B cell (primary cell): Measurements from ENCODE around the gene RBM23. TPM values are rescaled to one million over a fixed set of nuclear protein-coding genes. Genes with fewer than 3 reads are reported as not detected.
A peak's percentile ranks its signal among the peaks of the same experiment; 100 is the strongest.

Experiments used
- ATAC-seq: fragments of 200-7000 bp; cut with Tn5 transposase; one replicate; pipeline ENCODE4 v1.10.0; 2021; ENCODE audit warnings: low read depth, mild to moderate bottlenecking, moderate number of reproducible peaks, moderate library complexity
- CTCF ChIA-PET: fragments of 350-600 bp; sonication (Branson Sonifier 250); formaldehyde crosslinking; loops from one replicate; lab custom pipeline; 2021; ENCODE audit warnings: antibody characterized with exemption, inconsistent platforms; lab: Charles Lee
- POLR2A ChIA-PET: fragments of 350-600 bp; sonication (Branson Sonifier 250); formaldehyde crosslinking; loops from one replicate; lab custom pipeline; 2021; ENCODE audit warnings: antibody characterized with exemption; lab: Charles Lee
- DNase-seq: peaks from one replicate; pipeline ENCODE4 v3.0.0; 2013
- H2AFZ ChIP-seq: 2 replicates; pipeline ENCODE4 v1.6.1; 2012; ENCODE audit warnings: mild to moderate bottlenecking, low read depth, low read length; ENCODE audit not compliant: insufficient read depth, poor library complexity, severe bottlenecking
- H3K27ac ChIP-seq, 2 donors: 1 replicate in 1 of 2; 2 replicates in 1 of 2; pipeline ENCODE4 v1.5.1; 2012 to 2013; ENCODE audit warnings: low read length in 2 of 2, mild to moderate bottlenecking in 2 of 2, moderate library complexity in 1 of 2
- H3K27me3 ChIP-seq, 4 experiments: fragments of 200-600 bp in 1 of 4; sonication (generic) in 1 of 4; replicated peaks in 1 of 4; 1 replicate in 2 of 4; 2 replicates in 2 of 4; pipeline versions ENCODE4 v1.6.1 to v1.7.0; 2013 to 2016; ENCODE audit warnings: low read length in 3 of 4, mild to moderate bottlenecking in 2 of 4, mixed read lengths in 1 of 4, moderate library complexity in 1 of 4; ENCODE audit not compliant: insufficient read depth in 4 of 4, control insufficient read depth in 3 of 4; ENCODE audit errors: control extremely low read depth in 1 of 4
- H3K36me3 ChIP-seq, 2 experiments: replicated peaks in 1 of 2; 1 replicate in 1 of 2; 2 replicates in 1 of 2; pipeline versions ENCODE4 v1.6.1 to v1.7.1; 2013; ENCODE audit warnings: low read length in 1 of 2; ENCODE audit not compliant: insufficient read depth in 2 of 2, control insufficient read depth in 1 of 2; ENCODE audit errors: control extremely low read depth in 1 of 2, extremely low read depth in 1 of 2
- H3K4me1 ChIP-seq, 2 donors: fragments of 200-600 bp in 1 of 2; sonication (generic) in 1 of 2; 1 replicate in 1 of 2; 2 replicates in 1 of 2; pipeline versions ENCODE4 v1.5.1 to v1.6.1; 2013 to 2017; ENCODE audit warnings: low read length in 2 of 2; ENCODE audit not compliant: control insufficient read depth in 2 of 2, insufficient read depth in 2 of 2
- H3K4me2 ChIP-seq: replicated peaks from 2 replicates; pipeline ENCODE3; 2012; ENCODE audit warnings: mild to moderate bottlenecking, low read depth, low read length; ENCODE audit not compliant: poor library complexity, severe bottlenecking
- H3K4me3 ChIP-seq, 5 experiments: fragments of 200-600 bp in 1 of 5; sonication (generic) in 1 of 5; 1 replicate in 3 of 5; 2 replicates in 2 of 5; pipeline versions ENCODE4 v1.5.1 to v1.7.0; 2011 to 2016; ENCODE audit warnings: low read length in 4 of 5, mild to moderate bottlenecking in 4 of 5, low read depth in 2 of 5, control low read depth in 1 of 5, moderate library complexity in 1 of 5; ENCODE audit not compliant: insufficient read depth in 1 of 5; ENCODE audit errors: control extremely low read depth in 1 of 5, extremely low read depth in 1 of 5
- H3K79me2 ChIP-seq: fragments of 200-600 bp; sonication (generic); one replicate; pipeline ENCODE4 v1.6.0; 2016; ENCODE audit warnings: low read length; ENCODE audit not compliant: control insufficient read depth, insufficient read depth
- H3K9ac ChIP-seq: fragments of 200-600 bp; sonication (generic); 2 replicates; pipeline ENCODE4 v1.6.1; 2017; ENCODE audit warnings: mild to moderate bottlenecking, low read length, moderate library complexity
- H3K9me3 ChIP-seq, 3 donors: one replicate each; pipeline versions ENCODE4 v1.6.1 to v1.7.1; 2013; ENCODE audit warnings: low read length in 2 of 3; ENCODE audit not compliant: control insufficient read depth in 2 of 3, insufficient read depth in 1 of 3; ENCODE audit errors: control extremely low read depth in 1 of 3
- H4K20me1 ChIP-seq: 2 replicates; pipeline ENCODE4 v1.6.0; 2012; ENCODE audit warnings: mild to moderate bottlenecking, low read length; ENCODE audit not compliant: insufficient read depth, control insufficient read depth, poor library complexity, severe bottlenecking
- H3K27ac Mint-ChIP-seq: one replicate; pipeline ENCODE4 v1.8.0; 2021; ENCODE audit warnings: mixed read lengths
- H3K27me3 Mint-ChIP-seq: one replicate; pipeline ENCODE4 v1.8.0; 2021; ENCODE audit warnings: mixed read lengths
- H3K4me1 Mint-ChIP-seq: one replicate; pipeline ENCODE4 v1.8.0; 2021; ENCODE audit warnings: mixed read lengths
- H3K4me3 Mint-ChIP-seq: one replicate; pipeline ENCODE4 v1.8.0; 2021; ENCODE audit warnings: mixed read lengths
- H3K9me3 Mint-ChIP-seq: one replicate; pipeline ENCODE4 v1.8.0; 2022; ENCODE audit warnings: mixed read lengths; ENCODE audit not compliant: insufficient read depth
- EZH2 ChIP-seq: IDR thresholded peaks from 2 replicates; pipeline ENCODE4 v1.6.1; 2012; ENCODE audit warnings: borderline replicate concordance, low read depth, mild to moderate bottlenecking, moderate library complexity, low read length; ENCODE audit not compliant: insufficient read depth, poor library complexity, severe bottlenecking
- WGBS: methylation state at CpG from one replicate; pipeline ENCODE4 v1.1.5; 2013; ENCODE audit warnings: missing lambda C conversion rate; ENCODE audit not compliant: insufficient coverage; 5-methylcytosine and 5-hydroxymethylcytosine counted together
- intact Hi-C: fragments of 100-400 bp; cut with micrococcal nuclease; formaldehyde crosslinking; loops from one replicate; pipeline ENCODE4 v1.10.0; 2022
- polyA plus RNA-seq: library from polyadenylated mRNA; depleted of rRNA; stranded (reverse); fragments of >200 nt; gene quantifications from 2 replicates; pipeline ENCODE4 v1.2.3, GENCODE V29; 2012
- total RNA-seq, 2 donors: library from RNA; stranded (reverse); fragments of 120-200 nt in 1 of 2; gene quantifications; 1 replicate in 1 of 2; 2 replicates in 1 of 2; pipeline versions ENCODE4 v1.2.3 to v1.2.4, GENCODE V29; 2013 to 2022
- TF ChIP-seq, protein P1 (sequence below): fragments of 200-600 bp; IDR thresholded peaks from one replicate; pipeline ENCODE4 v1.8.0; 2022; ENCODE audit warnings: antibody characterized with exemption, mild to moderate bottlenecking

RBM23 gene
- total and polyA plus RNA-seq, 2 donors (not counting 1 experiment from before 2014, with no cell fraction given) = 60.7 to 165 TPM

- Histone ChIP-seq H2AFZ (peak overlapping the region; percentile 97), H3K4me1 (peaks cover 13 to 23% of the 10 kb centered on the region in 2 donors), H3K4me2 (peak overlapping the region; percentile 90), H3K4me3 (peak overlapping the region; percentile 64 to 100 (median 96)), H3K27me3 (no peaks in the 10 kb centered on the region), H3K36me3 (peaks cover 5 to 22% of the 10 kb centered on the region in 2 experiments), H3K27ac (peak overlapping the region; percentile 65 to 86), H3K79me2 (peaks cover 3% of the 10 kb centered on the region), H3K9ac (peak overlapping the region; percentile 96), H3K9me3 (no peaks in the 10 kb centered on the region), H4K20me1 (no peaks in the 10 kb centered on the region)
- no peak for ATAC-seq
- H3K4me1 Mint-ChIP-seq = peaks cover 23% of the 10 kb centered on the region
- H3K27ac Mint-ChIP-seq = no peak overlapping the region
- POLR2A ChIA-PET = interaction anchor here (0.7 to 2.3 kb wide), 9 partner anchors 8 to 1233 kb away, joined by 3 to 22 read pairs (median 3); partner anchors contain the start of genes IRF9 and RBM23
- CTCF ChIA-PET = interaction anchor here (0.6 to 5.0 kb wide), 12 partner anchors 9 to 393 kb away, joined by 3 to 64 read pairs (median 8); partner anchors contain the start of genes AJUBA, LRP10, PABPN1 and RBM23
- no peak for DNase-seq
- H3K4me3 Mint-ChIP-seq = no peak overlapping the region
- no peaks in the 10 kb centered on the region for H3K9me3 Mint-ChIP-seq
- TF ChIP-seq EZH2 = no peak
- TF ChIP-seq, protein P1, sequence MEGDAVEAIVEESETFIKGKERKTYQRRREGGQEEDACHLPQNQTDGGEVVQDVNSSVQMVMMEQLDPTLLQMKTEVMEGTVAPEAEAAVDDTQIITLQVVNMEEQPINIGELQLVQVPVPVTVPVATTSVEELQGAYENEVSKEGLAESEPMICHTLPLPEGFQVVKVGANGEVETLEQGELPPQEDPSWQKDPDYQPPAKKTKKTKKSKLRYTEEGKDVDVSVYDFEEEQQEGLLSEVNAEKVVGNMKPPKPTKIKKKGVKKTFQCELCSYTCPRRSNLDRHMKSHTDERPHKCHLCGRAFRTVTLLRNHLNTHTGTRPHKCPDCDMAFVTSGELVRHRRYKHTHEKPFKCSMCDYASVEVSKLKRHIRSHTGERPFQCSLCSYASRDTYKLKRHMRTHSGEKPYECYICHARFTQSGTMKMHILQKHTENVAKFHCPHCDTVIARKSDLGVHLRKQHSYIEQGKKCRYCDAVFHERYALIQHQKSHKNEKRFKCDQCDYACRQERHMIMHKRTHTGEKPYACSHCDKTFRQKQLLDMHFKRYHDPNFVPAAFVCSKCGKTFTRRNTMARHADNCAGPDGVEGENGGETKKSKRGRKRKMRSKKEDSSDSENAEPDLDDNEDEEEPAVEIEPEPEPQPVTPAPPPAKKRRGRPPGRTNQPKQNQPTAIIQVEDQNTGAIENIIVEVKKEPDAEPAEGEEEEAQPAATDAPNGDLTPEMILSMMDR = no peak
- H3K27me3 Mint-ChIP-seq = no peaks in the 10 kb centered on the region
- WGBS = 5% methylated on average over 11 of the region's 12 CpGs
- intact Hi-C loops = loop anchor here (1.0 to 5.0 kb wide), 8 partner anchors 9 to 374 kb away; partner anchors contain the start of genes ACIN1, C14orf119, DAD1 and HAUS4
These were observed 9.5 kb upstream of the RBM23 start for GRCh38 chr14:22928237-22929103.
